ENCODE results near the gene COL4A2.

DNA sequence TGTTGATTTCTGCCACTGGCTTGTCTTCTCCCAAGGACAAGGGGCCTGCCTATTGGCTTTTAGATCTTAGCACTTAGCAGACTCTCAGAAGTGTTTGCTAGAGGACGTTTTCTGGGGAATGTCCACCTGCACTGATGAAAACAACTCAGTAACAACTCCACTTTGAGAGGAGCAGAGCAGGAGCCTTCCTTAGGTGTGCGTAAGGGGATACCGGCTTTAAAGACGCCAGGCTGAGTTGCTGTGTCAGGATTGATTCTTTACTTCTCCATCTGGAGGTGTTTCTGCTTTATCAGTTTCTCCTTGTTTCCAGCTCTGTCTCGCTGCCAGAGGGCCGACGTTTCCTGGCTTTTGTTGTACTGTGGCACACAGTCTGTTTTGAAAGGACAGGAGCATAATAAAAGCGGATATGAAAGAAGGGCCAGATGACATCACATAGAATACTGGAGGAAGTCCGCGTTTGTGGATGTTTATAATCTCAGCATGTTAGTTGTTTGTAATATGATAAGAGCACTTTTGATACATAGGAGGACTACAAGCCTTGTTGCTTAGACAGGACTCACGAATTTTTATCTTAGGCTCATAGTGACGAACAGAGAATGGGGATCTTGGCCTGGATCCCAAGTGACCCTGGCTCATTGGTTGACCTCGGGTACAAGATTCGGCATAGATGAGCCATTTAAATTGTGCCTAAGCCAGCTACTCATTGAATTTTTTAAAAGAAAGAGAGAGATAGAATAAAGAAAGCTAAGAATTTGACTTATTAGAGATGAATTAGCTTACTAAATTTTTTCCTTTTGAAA is 34.6 kb downstream of the COL4A2 start:
- TF ChIP-seq, protein P1, sequence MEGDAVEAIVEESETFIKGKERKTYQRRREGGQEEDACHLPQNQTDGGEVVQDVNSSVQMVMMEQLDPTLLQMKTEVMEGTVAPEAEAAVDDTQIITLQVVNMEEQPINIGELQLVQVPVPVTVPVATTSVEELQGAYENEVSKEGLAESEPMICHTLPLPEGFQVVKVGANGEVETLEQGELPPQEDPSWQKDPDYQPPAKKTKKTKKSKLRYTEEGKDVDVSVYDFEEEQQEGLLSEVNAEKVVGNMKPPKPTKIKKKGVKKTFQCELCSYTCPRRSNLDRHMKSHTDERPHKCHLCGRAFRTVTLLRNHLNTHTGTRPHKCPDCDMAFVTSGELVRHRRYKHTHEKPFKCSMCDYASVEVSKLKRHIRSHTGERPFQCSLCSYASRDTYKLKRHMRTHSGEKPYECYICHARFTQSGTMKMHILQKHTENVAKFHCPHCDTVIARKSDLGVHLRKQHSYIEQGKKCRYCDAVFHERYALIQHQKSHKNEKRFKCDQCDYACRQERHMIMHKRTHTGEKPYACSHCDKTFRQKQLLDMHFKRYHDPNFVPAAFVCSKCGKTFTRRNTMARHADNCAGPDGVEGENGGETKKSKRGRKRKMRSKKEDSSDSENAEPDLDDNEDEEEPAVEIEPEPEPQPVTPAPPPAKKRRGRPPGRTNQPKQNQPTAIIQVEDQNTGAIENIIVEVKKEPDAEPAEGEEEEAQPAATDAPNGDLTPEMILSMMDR (IDR thresholded peaks at IDR 0.05), result no peak
- no peak for TF ChIP-seq POLR2A (IDR thresholded peaks at IDR 0.05; ENCODE audit: low read depth)
- TF ChIP-seq EP300 (IDR thresholded peaks at IDR 0.05), result no peak

All from esophagus muscularis mucosa (tissue), 4 donors.